T-helper 17 cell (primary cell): Measurements from ENCODE around the gene LPGAT1. TPM values are rescaled to one million over a fixed set of nuclear protein-coding genes. Genes with fewer than 3 reads are reported as not detected.

Experiments used
- ATAC-seq: fragments of 150-1000 bp; cut with Tn5 transposase; 2 replicates; pipeline ENCODE4 v1.10.0; 2021; ENCODE audit warnings: mild to moderate bottlenecking, moderate library complexity
- DNase-seq, 3 donors: peaks; one replicate each; pipeline versions ENCODE4 v3.0.0 to v3.0.0-alpha.2; 2020 to 2021
- H3K9me3 ChIP-seq: one replicate; pipeline ENCODE4 v1.7.0; 2013; ENCODE audit warnings: low read length, mild to moderate bottlenecking; ENCODE audit not compliant: control insufficient read depth, poor library complexity, severe bottlenecking
- H3K27ac Mint-ChIP-seq: one replicate; pipeline ENCODE4 v1.8.0; 2022; ENCODE audit warnings: mild to moderate bottlenecking, moderate library complexity, mixed read lengths
- H3K27me3 Mint-ChIP-seq: one replicate; pipeline ENCODE4 v1.8.0; 2022; ENCODE audit warnings: mixed read lengths
- H3K36me3 Mint-ChIP-seq: one replicate; pipeline ENCODE4 v1.8.0; 2022; ENCODE audit warnings: low read depth, mixed read lengths
- H3K4me1 Mint-ChIP-seq: one replicate; pipeline ENCODE4 v1.8.0; 2022; ENCODE audit warnings: mild to moderate bottlenecking, mixed read lengths
- H3K4me3 Mint-ChIP-seq: one replicate; pipeline ENCODE4 v1.8.0; 2022; ENCODE audit warnings: mild to moderate bottlenecking, moderate library complexity, mixed read lengths
- total RNA-seq, 4 donors: library from RNA in 2 of 4; stranded (reverse) in 2 of 4; gene quantifications; one replicate each; pipeline ENCODE4 v1.2.3 and lab custom pipeline; 2022 to 2026

LPGAT1 gene
- total RNA-seq, 2 donors from 2014 or later: 35.0 to 42.9 TPM

- H3K9me3 ChIP-seq: no peaks in the 10 kb centered on the region
- Mint-ChIP-seq H3K4me1 (peaks cover 3% of the 10 kb centered on the region), H3K27me3 (no peaks in the 10 kb centered on the region), H3K27ac (no peak overlapping the region), H3K4me3 (no peak overlapping the region), H3K36me3 (peaks cover 6% of the 10 kb centered on the region)
- DNase-seq (no peak), ATAC-seq (no peak)
Measured at GRCh38 chr1:211814313-211814712, 16.2 kb downstream of the LPGAT1 start.

DNA sequence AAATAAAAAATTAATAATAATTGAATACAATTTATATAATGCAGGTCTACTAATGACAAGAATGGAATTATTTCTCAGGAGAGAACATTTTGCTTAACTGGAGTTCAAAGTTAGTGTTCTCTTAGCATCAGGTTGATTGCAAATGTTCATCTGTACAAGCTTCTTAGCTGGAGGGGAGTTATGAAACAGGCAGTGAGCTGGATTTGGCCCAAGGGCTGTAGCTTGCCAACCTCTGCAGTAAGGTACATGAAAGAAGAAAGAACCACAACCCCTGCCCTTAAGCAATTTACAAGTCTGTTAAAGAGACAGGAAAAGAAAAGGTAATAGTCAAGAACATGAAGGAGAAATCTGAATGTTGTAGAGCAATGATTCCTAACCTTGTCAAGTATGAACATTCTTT lies 17.0 kb downstream of the LPGAT1 start:
- H3K27me3 Mint-ChIP-seq: no peaks in the 10 kb centered on the region
- DNase-seq (no peak), ATAC-seq (no peak)
- peaks cover 3% of the 10 kb centered on the region for H3K4me1 Mint-ChIP-seq
- H3K36me3 Mint-ChIP-seq: peaks cover 6% of the 10 kb centered on the region
- H3K9me3 ChIP-seq: no peaks in the 10 kb centered on the region
- H3K27ac Mint-ChIP-seq: no peak overlapping the region
- no peak overlapping the region for H3K4me3 Mint-ChIP-seq

- Mint-ChIP-seq H3K27ac (no peak overlapping the region), H3K4me3 (no peak overlapping the region), H3K27me3 (no peaks in the 10 kb centered on the region), H3K4me1 (peaks cover 3% of the 10 kb centered on the region), H3K36me3 (peaks cover 6% of the 10 kb centered on the region)
- ATAC-seq (no peak), DNase-seq (no peak)
- no peaks in the 10 kb centered on the region for H3K9me3 ChIP-seq
Measured at GRCh38 chr1:211812584-211812983, 18.0 kb downstream of the LPGAT1 start.

DNA sequence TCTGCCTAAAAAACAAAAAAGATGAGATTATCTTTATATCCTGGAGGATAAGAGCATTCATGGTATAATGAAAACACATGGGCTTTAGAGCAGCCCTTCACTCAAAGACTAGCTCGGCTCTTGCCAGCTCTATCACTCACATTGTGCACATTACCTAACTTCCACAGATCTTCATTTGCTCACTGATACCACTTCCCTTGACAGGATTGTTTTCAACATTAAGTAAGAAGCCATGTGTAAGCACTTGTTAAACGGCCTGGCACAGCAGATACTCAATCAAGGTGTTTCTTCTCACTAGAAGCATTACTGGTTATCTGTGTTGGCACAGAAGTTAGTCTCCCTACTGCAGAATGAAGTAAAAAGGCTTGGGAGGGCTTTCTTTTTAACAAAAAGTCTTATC lies 18.7 kb downstream of the LPGAT1 start:
- H3K4me1 Mint-ChIP-seq: peaks cover 3% of the 10 kb centered on the region
- no peaks in the 10 kb centered on the region for H3K9me3 ChIP-seq
- H3K4me3 Mint-ChIP-seq: no peak overlapping the region
- ATAC-seq: no peak
- H3K36me3 Mint-ChIP-seq: peaks cover 6% of the 10 kb centered on the region
- H3K27me3 Mint-ChIP-seq: no peaks in the 10 kb centered on the region
- no peak for DNase-seq
- no peak overlapping the region for H3K27ac Mint-ChIP-seq

DNA sequence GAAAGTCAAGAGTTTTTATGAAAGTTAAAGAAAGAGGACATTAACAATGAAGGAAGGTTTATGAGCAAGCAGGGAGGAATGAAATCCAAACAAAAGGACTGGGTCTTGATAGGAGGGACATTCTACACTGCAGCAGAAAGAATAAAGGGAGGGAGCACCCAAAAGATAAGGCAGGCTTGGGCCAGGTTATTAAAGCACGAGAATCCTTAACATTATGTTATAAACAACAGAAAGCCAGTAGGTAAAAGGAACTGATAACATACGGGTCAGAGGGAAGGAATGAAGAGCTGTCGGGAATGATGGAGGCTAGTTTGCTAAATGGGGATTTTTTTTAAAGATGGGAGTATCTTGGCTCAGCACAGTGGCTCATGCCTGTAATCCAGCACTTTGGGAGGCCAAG lies 19.4 kb downstream of the LPGAT1 start:
- ATAC-seq: no peak
- no peak overlapping the region for H3K4me3 Mint-ChIP-seq
- no peak overlapping the region for H3K27ac Mint-ChIP-seq
- peaks cover 3% of the 10 kb centered on the region for H3K4me1 Mint-ChIP-seq
- H3K36me3 Mint-ChIP-seq: peaks cover 6% of the 10 kb centered on the region
- no peaks in the 10 kb centered on the region for H3K9me3 ChIP-seq
- no peak for DNase-seq
- no peaks in the 10 kb centered on the region for H3K27me3 Mint-ChIP-seq

- H3K4me1 Mint-ChIP-seq: peaks cover 6% of the 10 kb centered on the region
- no peaks in the 10 kb centered on the region for H3K9me3 ChIP-seq
- H3K4me3 Mint-ChIP-seq: peak overlapping the region; percentile 33
- DNase-seq (no peak), ATAC-seq (no peak)
- H3K27me3 Mint-ChIP-seq: no peaks in the 10 kb centered on the region
- no peak overlapping the region for H3K27ac Mint-ChIP-seq
- peaks cover 6% of the 10 kb centered on the region for H3K36me3 Mint-ChIP-seq
Measured at GRCh38 chr1:211808475-211808874, 22.1 kb downstream of the LPGAT1 start.

DNA sequence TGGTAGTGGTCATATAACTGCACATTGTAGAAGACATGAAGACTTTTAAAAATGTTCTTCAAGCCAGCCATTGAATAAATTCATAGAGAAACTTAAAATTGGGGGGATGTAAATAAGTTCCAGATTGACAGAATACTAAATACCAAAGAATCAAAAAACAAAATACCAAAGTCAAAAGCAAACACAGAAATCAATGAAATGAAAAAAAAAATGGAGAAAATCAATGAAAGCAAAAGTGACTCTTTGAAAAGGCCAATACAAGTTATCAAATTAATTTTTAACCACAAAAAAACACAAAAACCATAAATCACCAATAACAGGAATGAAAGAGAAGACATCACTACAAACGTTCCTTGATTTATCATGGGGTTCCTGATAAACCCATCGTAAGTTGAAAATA lies 25.6 kb downstream of the LPGAT1 start:
- Mint-ChIP-seq H3K4me1 (peaks cover 8% of the 10 kb centered on the region), H3K27me3 (no peaks in the 10 kb centered on the region), H3K36me3 (peaks cover 8% of the 10 kb centered on the region), H3K27ac (no peak overlapping the region), H3K4me3 (no peak overlapping the region)
- DNase-seq (no peak), ATAC-seq (no peak)
- no peaks in the 10 kb centered on the region for H3K9me3 ChIP-seq

DNA sequence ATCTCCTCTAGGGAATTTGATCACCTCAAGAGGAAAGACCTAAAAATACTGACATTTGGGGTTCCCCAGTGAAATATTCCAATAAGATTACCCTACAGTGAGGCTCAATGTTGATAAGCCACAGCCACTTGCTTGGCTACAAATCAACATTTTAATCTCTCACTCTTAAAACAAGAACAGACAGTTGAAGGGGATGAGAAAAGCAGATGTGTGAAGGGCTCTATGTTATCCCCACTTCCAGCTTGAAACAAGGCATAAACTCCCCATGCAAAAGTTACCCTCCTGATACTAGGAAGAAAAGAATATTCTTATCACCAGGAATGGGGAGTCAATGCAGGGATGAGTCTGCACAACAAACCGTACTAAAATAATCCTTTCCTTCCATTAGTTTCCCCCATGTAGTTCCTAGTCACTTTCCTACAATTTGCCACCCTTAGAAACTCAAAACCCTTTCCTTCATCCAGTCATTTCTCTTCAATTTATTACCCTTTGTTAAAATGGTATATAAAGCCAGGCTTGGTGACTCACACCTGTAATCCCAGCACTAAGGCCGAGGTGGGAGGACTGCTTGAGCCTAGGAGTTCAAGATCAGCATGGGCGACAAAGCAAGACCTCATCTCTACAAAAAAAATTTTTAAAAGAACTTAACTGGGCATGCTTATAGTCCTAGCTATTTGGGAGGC lies 29.5 kb downstream of the LPGAT1 start:
- no peak for ATAC-seq
- Mint-ChIP-seq H3K27me3 (no peaks in the 10 kb centered on the region), H3K27ac (no peak overlapping the region), H3K4me3 (no peak overlapping the region), H3K36me3 (peaks cover 6% of the 10 kb centered on the region), H3K4me1 (peaks cover 19% of the 10 kb centered on the region)
- H3K9me3 ChIP-seq: no peaks in the 10 kb centered on the region
- DNase-seq: no peak

- Mint-ChIP-seq H3K27ac (no peak overlapping the region), H3K4me3 (no peak overlapping the region), H3K4me1 (peaks cover 11% of the 10 kb centered on the region), H3K27me3 (no peaks in the 10 kb centered on the region), H3K36me3 (peaks cover 2% of the 10 kb centered on the region)
- ATAC-seq (no peak), DNase-seq (no peak)
- H3K9me3 ChIP-seq: no peaks in the 10 kb centered on the region
Measured at GRCh38 chr1:211797994-211798393, 32.6 kb downstream of the LPGAT1 start.

DNA sequence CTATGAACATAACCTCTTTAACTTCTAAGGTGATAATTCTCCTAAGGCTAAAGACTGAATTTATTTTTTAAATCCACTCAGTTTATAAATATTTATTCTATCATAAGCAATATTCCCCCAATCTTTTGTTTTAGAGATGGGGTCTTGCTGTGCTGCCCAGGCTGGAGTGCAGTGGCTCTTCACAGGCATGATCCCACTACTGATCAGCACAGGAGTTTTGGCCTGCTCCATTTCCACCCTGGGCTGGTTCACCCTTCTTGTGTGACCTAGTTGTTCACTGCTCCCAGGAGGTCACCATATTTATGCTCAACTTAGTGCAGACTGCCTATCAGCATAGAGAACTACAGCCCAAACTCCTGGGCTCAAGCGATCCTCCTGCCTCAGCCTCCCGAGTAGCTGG lies 38.6 kb downstream of the LPGAT1 start:
- DNase-seq: no peak
- no peaks in the 10 kb centered on the region for H3K27me3 Mint-ChIP-seq
- no peak for ATAC-seq
- H3K27ac Mint-ChIP-seq: no peak overlapping the region
- H3K36me3 Mint-ChIP-seq: peaks cover 4% of the 10 kb centered on the region
- no peaks in the 10 kb centered on the region for H3K9me3 ChIP-seq
- peaks cover 8% of the 10 kb centered on the region for H3K4me1 Mint-ChIP-seq
- no peak overlapping the region for H3K4me3 Mint-ChIP-seq

DNA sequence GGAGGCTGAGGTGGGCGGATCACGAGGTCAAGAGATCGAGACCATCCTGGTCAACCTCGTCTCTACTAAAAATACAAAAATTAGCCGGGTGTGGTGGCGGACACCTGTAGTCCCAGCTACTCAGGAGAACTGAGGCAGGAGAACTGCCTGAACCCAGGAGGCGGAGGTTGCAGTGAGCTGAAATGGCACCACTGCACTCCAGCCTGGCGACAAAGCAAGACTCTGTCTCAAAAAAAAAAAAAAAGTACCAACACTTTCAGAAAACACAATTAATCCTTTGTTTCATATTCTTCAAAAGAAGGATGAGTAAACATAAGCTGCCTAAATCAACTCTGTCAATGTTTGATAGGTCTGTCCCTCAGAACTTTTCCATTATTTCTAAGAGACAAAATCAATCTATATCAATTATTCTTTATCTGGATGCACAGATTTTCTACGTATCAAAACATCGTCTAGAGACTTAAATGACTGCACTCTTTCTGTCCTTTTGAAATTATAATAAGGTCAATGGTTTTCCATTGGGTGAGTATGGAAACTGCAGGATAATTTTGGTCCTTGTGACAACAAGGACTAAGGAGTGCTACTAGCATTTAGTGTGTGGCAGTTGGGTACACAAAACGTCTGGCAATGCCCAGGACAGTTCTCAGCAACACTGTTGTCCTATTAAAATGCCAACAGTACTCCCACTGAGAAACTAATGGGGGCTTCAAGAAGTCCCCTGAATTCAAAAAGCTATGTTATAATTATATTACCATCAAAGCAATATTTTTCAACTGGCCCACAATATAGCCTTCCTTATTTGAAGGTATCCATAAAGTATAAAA lies 40.7 kb downstream of the LPGAT1 start:
- peaks cover 8% of the 10 kb centered on the region for H3K4me1 Mint-ChIP-seq
- no peaks in the 10 kb centered on the region for H3K27me3 Mint-ChIP-seq
- H3K4me3 Mint-ChIP-seq: no peak overlapping the region

DNA sequence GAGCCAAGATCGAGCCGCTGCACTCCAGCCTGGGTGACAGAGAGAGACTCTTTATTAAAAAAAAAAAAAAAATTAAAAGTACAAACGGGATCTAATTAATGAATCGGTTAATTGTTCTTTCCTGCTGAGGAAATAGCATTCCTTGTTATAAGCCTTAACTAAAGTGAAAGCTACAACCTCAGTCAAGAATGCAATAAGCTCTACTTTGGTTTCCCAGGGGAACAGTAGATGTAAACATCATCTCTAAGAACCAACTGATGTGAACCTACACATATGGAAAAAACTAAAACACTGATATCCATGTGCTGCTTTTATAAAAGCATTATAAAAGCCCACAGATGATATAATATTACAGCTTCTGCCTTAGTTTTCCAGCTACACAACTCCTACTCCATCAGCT lies 41.9 kb downstream of the LPGAT1 start:
- Mint-ChIP-seq H3K36me3 (peaks cover 6% of the 10 kb centered on the region), H3K4me3 (no peak overlapping the region), H3K27ac (no peak overlapping the region), H3K27me3 (no peaks in the 10 kb centered on the region), H3K4me1 (peaks cover 11% of the 10 kb centered on the region)
- no peak for ATAC-seq
- no peaks in the 10 kb centered on the region for H3K9me3 ChIP-seq
- no peak for DNase-seq

More for the DNA sequence above, 40.7 kb downstream of the LPGAT1 start:
- DNase-seq (no peak), ATAC-seq (no peak)
- no peaks in the 10 kb centered on the region for H3K9me3 ChIP-seq
- Mint-ChIP-seq H3K27ac (no peak overlapping the region), H3K36me3 (peaks cover 4% of the 10 kb centered on the region)

- ATAC-seq (no peak), DNase-seq (no peak)
- Mint-ChIP-seq H3K4me1 (peaks cover 6% of the 10 kb centered on the region), H3K36me3 (peaks cover 2% of the 10 kb centered on the region), H3K27me3 (no peaks in the 10 kb centered on the region), H3K27ac (peak overlapping the region; percentile 19), H3K4me3 (no peak overlapping the region)
- H3K9me3 ChIP-seq: no peaks in the 10 kb centered on the region
Measured at GRCh38 chr1:211783897-211784296, 46.7 kb downstream of the LPGAT1 start.

DNA sequence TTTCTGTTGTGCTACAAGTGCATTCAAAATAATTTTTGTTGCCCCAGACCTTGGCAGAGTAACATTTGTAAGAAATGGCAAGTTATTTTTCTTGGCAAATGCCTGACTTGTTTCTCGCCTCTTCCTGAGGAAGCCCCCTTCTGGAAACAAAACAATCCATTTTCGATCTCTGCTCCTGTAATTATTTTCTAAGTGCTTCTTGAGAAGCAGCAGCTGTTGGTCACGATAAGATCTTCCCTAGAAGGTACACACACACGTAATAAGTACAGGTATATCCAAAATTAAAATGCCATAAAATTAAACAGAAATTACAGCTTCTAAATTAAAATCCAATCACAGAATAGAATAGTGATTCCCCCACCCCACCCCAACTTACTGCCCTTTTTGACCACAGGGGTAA lies 47.3 kb downstream of the LPGAT1 start:
- Mint-ChIP-seq H3K27ac (peak overlapping the region; percentile 27), H3K4me3 (no peak overlapping the region), H3K36me3 (peaks cover 2% of the 10 kb centered on the region), H3K27me3 (no peaks in the 10 kb centered on the region), H3K4me1 (peaks cover 6% of the 10 kb centered on the region)
- no peak for DNase-seq
- no peaks in the 10 kb centered on the region for H3K9me3 ChIP-seq
- no peak for ATAC-seq
